HG03558 (cell line): Measurements from ENCODE around the gene PRR15L.
"Not testable (repeated sequence)": the region's sequence is repeated elsewhere in the genome, so short reads cannot be mapped to it uniquely, and the experiment has no call there.

ENCODE experiments used
- ATAC-seq: cut with Tn5 transposase; IDR thresholded peaks from one replicate; pipeline ENCODE4 v1.9.1; 2021; ENCODE audit warnings: moderate number of reproducible peaks; ENCODE audit not compliant: unreplicated experiment; ENCODE audit errors: extremely low read depth

PRR15L gene

DNA sequence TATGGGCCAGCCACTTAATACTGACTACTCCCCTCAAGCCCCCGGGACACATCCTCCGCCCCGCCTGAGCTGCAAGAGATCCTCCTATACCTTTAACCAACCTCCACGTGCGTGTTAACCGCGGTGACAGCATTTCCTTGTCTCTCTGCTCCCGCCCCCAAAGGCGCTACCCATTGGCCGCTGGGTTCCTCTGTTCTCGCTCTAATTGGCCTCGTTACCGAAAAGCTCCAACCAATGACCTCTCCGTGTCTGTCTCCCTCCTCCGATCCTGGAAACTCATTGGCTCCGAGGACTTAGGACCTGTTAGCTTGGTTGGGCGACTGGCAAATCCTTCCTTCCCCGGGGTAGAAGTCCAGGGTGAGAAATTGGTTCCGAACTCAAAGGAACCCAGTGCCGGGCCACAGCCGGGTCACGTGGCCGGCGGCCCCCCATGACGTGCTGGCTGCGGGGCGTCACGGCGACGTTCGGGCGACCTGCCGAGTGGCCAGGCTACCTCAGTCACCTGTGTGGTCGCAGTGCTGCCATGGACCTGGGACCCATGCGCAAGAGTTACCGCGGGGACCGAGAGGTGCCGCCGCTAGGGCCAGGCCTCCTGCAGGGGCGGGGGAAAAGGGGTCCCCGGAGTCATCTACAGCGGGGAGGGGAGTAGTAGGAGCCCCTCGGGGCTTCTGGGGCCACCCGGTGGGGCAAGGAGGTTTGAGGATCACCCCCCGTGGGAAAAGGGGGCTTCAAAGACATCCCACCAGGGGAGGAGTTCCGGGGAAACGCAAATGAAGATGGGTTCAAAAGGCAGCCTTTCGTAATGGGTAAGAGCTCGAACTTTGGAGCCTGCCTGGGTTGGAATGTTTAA lies 16.2 kb downstream of the PRR15L start, which contains the start of gene PNPO:
PNPO (plus strand) TSS at position 326 of the 850 bp plus-strand sequence; CDS start at position 431, 105 bp downstream.
- ATAC-seq = peak; percentile 78

GRCh38 chr17:47937941-47938340 lies 19.7 kb downstream of the PRR15L start:
- ATAC-seq = no peak

DNA sequence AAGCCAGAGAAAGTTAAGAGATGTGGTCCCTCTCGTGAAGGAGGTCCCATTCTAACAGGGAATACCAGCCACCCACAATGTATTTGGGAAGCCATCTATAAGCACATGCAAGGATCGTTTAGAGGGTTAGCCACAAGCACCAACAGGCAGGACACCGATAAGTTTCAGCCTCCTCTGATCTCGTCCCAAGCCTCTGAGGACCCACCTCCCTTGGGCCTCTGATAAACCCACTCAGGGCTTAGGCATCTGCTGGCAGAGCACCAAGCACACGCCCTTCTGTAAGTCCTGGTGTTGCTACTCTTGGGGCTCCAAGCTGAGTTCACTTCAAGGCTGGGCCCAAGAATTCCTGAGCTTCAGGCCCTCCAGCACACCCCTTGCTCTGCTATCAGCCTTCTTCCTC lies 21.7 kb downstream of the PRR15L start:
- ATAC-seq = no peak

GRCh38 chr17:47935468-47935867 lies 22.2 kb downstream of the PRR15L start:
- ATAC-seq = not testable (repeated sequence)

GRCh38 chr17:47934856-47935255 lies 22.8 kb downstream of the PRR15L start:
- ATAC-seq = no peak

GRCh38 chr17:47931848-47932247 lies 25.8 kb downstream of the PRR15L start:
- no peak for ATAC-seq

GRCh38 chr17:47929218-47930000 lies 28.3 kb downstream of the PRR15L start:
- no peak for ATAC-seq

GRCh38 chr17:47928415-47928814 lies 29.3 kb downstream of the PRR15L start:
- no peak for ATAC-seq

DNA sequence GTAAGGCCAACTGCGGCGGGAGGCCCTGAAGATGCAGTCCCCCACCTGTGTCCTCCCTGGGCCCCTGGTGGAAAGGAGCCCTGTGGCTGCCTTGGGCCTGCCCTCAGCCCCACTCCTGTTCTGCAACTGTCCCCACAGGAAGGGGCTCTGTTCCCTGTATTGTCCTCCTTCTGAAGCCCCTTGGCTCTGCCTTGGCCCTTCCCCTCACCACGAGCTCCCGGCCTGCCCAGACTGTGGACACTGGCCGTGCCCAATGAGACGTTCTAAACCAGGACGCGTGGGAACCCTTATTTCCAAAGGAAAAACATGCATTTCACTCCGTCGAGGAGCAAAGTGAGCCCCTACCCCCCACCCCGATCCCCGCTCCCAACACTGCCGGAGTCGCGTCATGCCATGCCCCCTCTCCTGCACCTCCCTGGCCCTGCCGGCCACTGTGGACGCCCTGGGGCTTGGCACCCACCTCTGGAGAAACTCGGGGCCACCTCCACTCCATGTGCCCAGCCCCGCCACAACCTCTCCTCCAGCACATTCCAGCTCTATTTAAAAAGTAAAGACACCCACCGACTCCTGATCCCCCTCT lies 29.8 kb downstream of the PRR15L start:
- ATAC-seq = no peak

DNA sequence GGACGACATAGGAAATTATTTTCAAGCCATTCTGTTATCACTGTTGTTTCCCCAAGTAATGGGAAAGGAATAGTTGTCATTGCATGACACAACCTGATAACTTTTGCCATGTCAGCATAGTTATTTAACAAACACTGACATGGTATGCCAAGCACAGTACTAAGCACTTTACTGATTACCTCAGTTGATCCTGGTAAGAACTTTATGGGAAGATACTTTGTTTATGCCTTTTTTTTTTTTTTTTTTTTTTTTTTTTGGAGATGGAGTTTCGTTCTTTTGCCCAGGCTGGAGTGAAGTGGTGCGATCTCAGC lies 32.0 kb downstream of the PRR15L start:
- ATAC-seq = no peak

DNA sequence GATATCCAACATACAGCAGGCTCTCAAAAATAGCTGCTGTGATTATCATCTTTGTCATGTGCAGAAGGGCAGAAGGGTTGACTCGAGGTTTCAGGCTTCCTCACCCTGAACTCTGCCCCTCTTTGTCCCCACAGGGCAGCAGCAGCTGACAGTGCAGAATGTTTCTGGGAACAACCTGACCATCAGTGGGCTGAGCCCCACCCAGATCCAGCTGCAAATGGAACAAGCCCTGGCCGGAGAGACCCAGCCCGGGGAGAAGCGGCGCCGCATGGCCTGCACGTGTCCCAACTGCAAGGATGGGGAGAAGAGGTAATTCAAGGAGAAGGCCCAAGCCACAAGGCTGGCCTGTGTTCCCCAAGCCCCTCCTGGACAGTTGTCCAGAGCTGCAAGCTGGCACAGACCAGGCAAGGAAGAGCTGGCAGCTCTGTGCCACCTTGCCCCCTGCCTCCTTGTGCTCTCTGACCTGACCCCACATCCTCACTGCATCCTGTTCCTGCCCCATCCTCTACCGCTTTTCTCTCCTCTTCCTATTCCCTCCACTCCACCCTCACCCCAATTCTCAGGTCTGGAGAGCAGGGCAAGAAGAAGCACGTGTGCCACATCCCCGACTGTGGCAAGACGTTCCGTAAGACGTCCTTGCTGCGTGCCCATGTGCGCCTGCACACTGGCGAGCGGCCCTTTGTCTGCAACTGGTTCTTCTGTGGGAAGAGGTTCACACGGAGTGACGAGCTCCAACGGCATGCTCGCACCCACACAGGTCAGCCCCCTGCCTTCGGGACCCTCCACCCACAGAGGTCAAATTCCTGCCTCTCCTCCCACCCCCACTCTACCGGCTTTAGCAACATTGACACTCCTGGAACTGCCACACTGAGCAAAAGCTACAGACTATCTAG lies 32.7 kb downstream of the PRR15L start:
- ATAC-seq = no peak

DNA sequence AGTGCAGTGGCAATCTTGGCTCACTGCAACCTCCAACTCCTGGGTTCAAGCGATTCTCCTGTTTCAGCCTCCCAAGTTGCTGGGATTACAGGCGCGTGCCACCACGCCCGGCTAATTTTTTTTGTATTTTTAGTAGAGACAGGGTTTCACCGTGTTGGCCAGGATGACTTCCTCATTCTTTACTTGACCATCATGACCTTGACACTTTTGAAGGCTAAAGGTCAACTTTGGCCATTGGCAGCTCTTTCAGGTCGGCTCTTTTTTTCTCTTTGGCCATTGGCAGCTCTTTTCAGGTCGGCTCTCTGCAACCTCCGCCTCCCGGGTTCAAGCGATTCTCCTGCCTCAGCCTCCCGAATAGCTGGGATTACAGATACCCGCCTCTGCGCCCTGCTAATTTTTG lies 37.8 kb downstream of the PRR15L start:
- not testable (repeated sequence) for ATAC-seq

DNA sequence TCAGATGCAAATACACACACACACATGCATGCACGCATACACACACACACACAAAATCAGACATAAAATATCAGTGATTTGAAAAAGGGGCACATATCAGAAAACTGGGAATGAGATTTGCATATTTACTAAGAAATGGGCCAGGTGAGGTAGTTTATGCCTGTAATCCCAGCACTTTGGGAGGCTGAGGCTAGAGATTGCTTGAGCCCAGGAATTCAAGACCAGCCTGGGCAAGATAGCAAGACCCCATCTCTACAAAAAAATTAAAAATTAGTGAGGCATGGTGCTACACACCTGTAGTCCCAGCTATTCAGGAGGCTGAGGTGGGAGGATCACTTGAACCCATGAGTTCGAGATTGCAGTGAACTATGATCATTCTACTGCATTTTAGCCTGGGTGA lies 38.7 kb downstream of the PRR15L start:
- ATAC-seq = no peak

DNA sequence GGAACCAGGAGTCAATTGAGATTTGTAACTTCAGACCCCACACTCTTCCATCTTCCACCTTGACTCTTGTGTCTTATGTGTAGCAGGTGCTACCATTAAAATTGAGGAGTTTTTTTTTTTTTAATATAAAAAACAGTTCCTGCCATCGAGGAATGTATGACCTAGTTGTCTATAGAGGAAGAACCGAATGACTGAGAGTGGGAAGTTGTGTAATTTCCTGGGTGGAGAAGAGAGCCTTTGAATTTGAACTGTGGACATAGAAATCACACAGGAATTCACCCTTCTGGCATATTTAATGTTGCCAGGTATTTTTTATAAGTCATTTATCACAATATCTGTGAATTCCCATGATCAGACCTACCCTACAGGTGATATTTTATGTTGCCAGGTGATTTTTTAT lies 39.7 kb downstream of the PRR15L start:
- ATAC-seq = no peak

GRCh38 chr17:47917581-47917980 lies 40.1 kb downstream of the PRR15L start:
- no peak for ATAC-seq

DNA sequence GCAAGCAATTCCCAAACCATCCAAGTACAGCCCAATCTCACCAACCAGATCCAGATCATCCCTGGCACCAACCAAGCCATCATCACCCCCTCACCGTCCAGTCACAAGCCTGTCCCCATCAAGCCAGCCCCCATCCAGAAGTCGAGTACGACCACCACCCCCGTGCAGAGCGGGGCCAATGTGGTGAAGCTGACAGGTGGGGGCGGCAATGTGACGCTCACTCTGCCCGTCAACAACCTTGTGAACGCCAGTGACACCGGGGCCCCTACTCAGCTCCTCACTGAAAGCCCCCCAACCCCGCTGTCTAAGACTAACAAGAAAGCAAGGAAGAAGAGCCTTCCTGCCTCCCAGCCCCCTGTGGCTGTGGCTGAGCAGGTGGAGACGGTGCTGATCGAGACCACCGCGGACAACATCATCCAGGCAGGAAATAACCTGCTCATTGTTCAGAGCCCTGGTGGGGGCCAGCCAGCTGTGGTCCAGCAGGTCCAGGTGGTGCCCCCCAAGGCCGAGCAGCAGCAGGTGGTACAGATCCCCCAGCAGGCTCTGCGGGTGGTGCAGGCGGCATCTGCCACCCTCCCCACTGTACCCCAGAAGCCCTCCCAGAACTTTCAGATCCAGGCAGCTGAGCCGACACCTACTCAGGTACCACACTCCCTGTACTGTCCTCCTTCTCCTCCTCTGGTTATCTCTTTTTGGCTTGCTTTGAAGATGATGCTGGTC lies 41.0 kb downstream of the PRR15L start:
- ATAC-seq = no peak

GRCh38 chr17:47915776-47916398 lies 41.8 kb downstream of the PRR15L start:
- no peak for ATAC-seq

- ATAC-seq = no peak
Observed at GRCh38 chr17:47914306-47914948, 43.3 kb downstream of the PRR15L start.

- ATAC-seq = no peak
Observed at GRCh38 chr17:47913050-47913449, 44.6 kb downstream of the PRR15L start.
